ENCODE results near the gene ZCWPW1.
"Not testable (repeated sequence)": the region's sequence is repeated elsewhere in the genome, so short reads cannot be mapped to it uniquely, and the experiment has no call there.

ZCWPW1 gene

DNA sequence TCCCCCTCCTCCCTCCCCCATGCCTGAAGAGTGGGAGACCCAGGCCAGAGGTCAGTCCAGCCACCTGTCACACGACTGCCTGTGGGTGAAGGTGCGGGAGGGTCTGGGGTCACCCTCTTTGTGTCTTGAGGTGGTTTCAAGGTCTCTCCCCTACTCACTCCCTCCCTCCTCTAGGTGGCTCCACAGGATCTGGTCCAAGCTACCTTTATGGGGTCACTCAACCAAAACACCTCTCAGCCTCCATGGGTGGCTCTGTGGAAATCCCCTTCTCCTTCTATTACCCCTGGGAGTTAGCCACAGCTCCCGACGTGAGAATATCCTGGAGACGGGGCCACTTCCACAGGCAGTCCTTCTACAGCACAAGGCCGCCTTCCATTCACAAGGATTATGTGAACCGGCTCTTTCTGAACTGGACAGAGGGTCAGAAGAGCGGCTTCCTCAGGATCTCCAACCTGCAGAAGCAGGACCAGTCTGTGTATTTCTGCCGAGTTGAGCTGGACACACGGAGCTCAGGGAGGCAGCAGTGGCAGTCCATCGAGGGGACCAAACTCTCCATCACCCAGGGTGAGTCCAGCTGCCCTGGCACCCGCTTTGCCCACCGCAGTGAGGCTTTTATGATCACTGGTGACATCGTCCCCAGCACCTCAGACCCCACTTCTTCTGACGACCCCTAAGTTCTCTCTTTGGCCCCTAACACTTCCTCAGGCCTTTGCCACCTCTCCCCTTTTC is 54.5 kb downstream of the ZCWPW1 start:
- H3K9me3 Mint-ChIP-seq; H3K27me3 Mint-ChIP-seq; intact Hi-C loops (cut with micrococcal nuclease): not testable (repeated sequence)
- peaks cover 90% of the 10 kb centered on the region for H3K4me1 Mint-ChIP-seq (ENCODE audit: low read depth)
- H3K4me3 Mint-ChIP-seq, result peak overlapping the region; percentile 87
- peak overlapping the region; percentile 88 for H3K27ac Mint-ChIP-seq
- peaks cover 55% of the 10 kb centered on the region for H3K36me3 Mint-ChIP-seq (ENCODE audit: low read depth)

GRCh38 chr7:100373261-100373831 is 55.2 kb downstream of the ZCWPW1 start, which contains the start of gene PILRA:
PILRA (plus strand) TSS chr7:100373487; CDS start chr7:100373657, 170 bp downstream.
- intact Hi-C loops (cut with micrococcal nuclease), result no loop called here
- peak within 1 kb of the TSS; percentile 87 for H3K4me3 Mint-ChIP-seq
- H3K27me3 Mint-ChIP-seq, result no peaks in the 10 kb centered on the region
- no peaks in the 10 kb centered on the region for H3K9me3 Mint-ChIP-seq
- H3K36me3 Mint-ChIP-seq (ENCODE audit: low read depth), result peaks cover 50% of the 10 kb centered on the region
- peak within 1 kb of the TSS; percentile 88 for H3K27ac Mint-ChIP-seq
- H3K4me1 Mint-ChIP-seq (ENCODE audit: low read depth), result peaks cover 90% of the 10 kb centered on the region

- Mint-ChIP-seq H3K36me3 (ENCODE audit: low read depth) (peaks cover 46% of the 10 kb centered on the region), H3K27me3 (no peaks in the 10 kb centered on the region), H3K4me3 (peak overlapping the region; percentile 87), H3K9me3 (no peaks in the 10 kb centered on the region), H3K4me1 (ENCODE audit: low read depth) (peaks cover 90% of the 10 kb centered on the region), H3K27ac (peak overlapping the region; percentile 88)
- intact Hi-C loops (cut with micrococcal nuclease), result no loop called here
Observed at GRCh38 chr7:100372694-100373093, 55.8 kb downstream of the ZCWPW1 start.

DNA sequence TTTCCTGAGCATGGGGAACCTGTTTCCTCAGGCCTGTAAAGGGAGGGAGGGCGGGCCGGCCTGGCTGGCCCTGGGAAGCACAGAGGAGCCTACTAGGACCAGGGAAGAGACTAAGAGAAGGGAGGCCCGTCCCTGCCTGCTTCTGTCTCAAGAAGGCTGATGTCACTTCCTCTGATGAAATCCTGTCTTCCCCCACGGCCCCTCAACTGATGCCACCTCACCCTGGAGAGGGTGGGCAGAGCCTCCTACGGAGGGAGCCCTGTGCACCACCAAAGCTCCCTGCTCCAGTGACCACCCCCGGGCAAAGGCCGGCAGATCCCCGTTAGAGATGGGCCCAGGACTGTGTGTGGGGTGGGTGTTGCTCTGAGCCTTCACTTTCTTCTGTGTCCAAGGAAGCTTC is 56.2 kb downstream of the ZCWPW1 start:
- Mint-ChIP-seq H3K36me3 (ENCODE audit: low read depth) (peaks cover 46% of the 10 kb centered on the region), H3K4me1 (ENCODE audit: low read depth) (peaks cover 94% of the 10 kb centered on the region), H3K27ac (peak overlapping the region; percentile 88), H3K4me3 (peak overlapping the region; percentile 87), H3K27me3 (no peaks in the 10 kb centered on the region), H3K9me3 (no peaks in the 10 kb centered on the region)
- intact Hi-C loops (cut with micrococcal nuclease), result no loop called here

GRCh38 chr7:100371561-100372171 is 56.8 kb downstream of the ZCWPW1 start:
- intact Hi-C loops (cut with micrococcal nuclease), result no loop called here
- Mint-ChIP-seq H3K4me1 (ENCODE audit: low read depth) (peaks cover 98% of the 10 kb centered on the region), H3K36me3 (ENCODE audit: low read depth) (peaks cover 43% of the 10 kb centered on the region), H3K27ac (peak overlapping the region; percentile 88), H3K9me3 (no peaks in the 10 kb centered on the region), H3K4me3 (no peak overlapping the region), H3K27me3 (no peaks in the 10 kb centered on the region)

DNA sequence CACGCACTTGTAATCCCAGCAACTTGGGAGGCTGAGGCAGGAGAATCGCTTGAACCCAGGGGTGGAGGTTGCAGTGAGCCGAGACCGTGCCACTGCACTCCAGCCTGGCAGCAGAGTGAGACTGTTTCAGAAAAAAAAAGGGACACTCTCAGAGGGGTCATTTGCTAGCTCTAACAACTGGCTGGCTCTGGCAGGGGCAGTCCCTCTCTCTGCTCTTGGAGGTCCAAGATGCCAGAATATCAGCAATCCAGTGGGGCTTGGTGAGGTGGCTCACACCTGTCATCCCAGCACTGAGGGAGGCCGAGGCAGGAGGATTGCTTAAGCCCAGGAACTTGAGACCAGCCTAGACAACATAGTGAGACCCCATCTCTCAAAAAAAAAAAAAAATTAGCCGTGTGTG is 57.8 kb downstream of the ZCWPW1 start:
- peak overlapping the region; percentile 88 for H3K27ac Mint-ChIP-seq
- H3K4me1 Mint-ChIP-seq (ENCODE audit: low read depth), result peaks cover 98% of the 10 kb centered on the region
- H3K27me3 Mint-ChIP-seq, result no peaks in the 10 kb centered on the region

DNA sequence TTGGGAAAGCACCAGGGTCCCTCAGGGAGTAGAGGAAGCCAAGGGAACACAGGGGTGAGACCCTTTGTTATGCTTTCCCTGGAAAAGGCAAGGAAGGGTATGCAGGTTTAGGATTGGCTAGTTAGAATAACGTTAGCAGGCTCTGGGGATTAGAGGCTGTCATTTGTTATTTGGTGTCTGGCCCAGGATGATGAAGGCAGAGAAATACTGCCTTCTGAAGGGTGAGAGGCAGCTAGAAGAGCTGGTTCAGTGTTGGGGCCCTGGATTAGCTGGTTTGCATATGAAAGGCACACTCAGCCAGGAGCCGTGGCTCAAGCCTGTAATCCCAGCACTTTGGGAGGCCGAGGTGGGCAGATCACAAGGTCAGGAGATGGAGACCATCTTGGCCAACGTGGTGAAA is 58.2 kb downstream of the ZCWPW1 start:
- peaks cover 98% of the 10 kb centered on the region for H3K4me1 Mint-ChIP-seq (ENCODE audit: low read depth)
- no peaks in the 10 kb centered on the region for H3K9me3 Mint-ChIP-seq
- no peaks in the 10 kb centered on the region for H3K27me3 Mint-ChIP-seq
- H3K4me3 Mint-ChIP-seq, result no peak overlapping the region
- peak overlapping the region; percentile 88 for H3K27ac Mint-ChIP-seq
- intact Hi-C loops (cut with micrococcal nuclease), result no loop called here
- H3K36me3 Mint-ChIP-seq (ENCODE audit: low read depth), result peaks cover 35% of the 10 kb centered on the region

More for the DNA sequence above, 57.8 kb downstream of the ZCWPW1 start:
- no peaks in the 10 kb centered on the region for H3K9me3 Mint-ChIP-seq
- H3K4me3 Mint-ChIP-seq, result peak overlapping the region; percentile 10
- H3K36me3 Mint-ChIP-seq (ENCODE audit: low read depth), result peaks cover 39% of the 10 kb centered on the region
- intact Hi-C loops (cut with micrococcal nuclease), result no loop called here

- H3K36me3 Mint-ChIP-seq (ENCODE audit: low read depth), result peaks cover 26% of the 10 kb centered on the region
- H3K4me1 Mint-ChIP-seq (ENCODE audit: low read depth), result peaks cover 96% of the 10 kb centered on the region
- peak overlapping the region; percentile 88 for H3K27ac Mint-ChIP-seq
- intact Hi-C loops (cut with micrococcal nuclease), result loop anchor here (1.0 to 2.0 kb wide), 2 partner anchors 11 to 60 kb away; partner anchors contain the start of genes MEPCE and ZCWPW1
- no peaks in the 10 kb centered on the region for H3K9me3 Mint-ChIP-seq
- peak overlapping the region; percentile 9 for H3K4me3 Mint-ChIP-seq
- H3K27me3 Mint-ChIP-seq, result no peaks in the 10 kb centered on the region
Observed at GRCh38 chr7:100369105-100369504, 59.4 kb downstream of the ZCWPW1 start.

DNA sequence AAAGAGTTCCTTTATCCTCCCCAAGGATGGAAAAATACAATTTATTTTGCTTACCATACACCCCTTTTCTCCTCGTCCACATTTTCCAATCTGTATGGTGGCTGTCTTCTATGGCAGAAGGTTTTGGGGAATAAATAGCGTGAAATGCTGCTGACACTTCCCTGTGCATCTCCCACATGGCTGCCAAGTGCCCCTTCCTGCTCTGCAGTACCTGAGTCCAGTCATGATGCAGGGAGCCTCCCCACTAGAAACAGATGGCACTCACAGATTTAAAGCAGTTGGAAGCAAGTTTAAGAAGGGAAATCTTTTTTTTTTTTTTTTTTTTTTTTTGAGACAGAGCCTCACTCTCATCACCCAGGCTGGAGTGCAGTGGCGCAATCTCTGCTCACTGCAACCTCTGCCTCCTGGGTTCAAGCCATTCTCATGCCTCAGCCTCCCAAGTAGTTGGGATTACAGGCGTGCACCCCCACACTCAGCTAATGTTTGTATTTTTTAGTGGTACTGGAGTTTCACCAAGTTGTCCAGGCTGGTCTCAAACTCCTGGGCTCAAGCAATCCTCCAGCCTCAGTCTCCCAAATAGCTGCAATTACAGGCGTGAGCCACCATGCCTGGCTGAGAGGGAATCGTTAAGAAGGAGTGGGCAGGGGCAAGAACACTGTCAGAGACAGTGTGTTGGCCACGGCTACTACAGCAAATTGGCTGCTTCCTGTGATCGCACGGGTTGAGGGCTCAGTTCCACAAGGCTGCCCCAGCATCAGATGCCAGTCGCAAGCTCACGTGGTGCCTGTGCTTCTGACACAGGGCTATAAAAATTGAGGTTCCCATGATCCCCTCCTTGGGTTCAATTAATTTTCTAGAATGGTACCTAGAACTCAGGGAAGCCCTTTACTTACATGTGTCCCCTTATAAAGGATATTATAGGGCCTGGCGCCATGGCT is 60.6 kb downstream of the ZCWPW1 start:
- intact Hi-C loops (cut with micrococcal nuclease), result loop anchor here (2.0 kb wide), 1 partner anchor 61 kb away; the partner anchor contains the start of genes MEPCE and ZCWPW1

DNA sequence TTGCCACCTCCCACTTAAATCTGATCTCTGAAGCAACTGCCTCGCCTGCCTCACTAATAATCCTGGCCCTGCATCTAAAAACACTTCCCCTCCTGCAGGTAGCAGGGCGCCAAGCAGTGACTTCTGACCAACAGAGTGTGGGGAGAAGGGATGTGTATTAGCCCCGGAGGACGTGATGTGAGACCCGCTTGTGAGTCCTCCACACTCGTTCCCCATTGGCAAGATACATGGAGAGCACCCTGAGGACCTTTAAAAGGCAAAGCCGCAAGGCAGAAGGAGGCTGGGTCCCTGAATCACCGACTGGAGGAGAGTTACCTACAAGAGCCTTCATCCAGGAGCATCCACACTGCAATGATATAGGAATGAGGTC is 61.3 kb downstream of the ZCWPW1 start:
- no peaks in the 10 kb centered on the region for H3K9me3 Mint-ChIP-seq
- peak overlapping the region; percentile 88 for H3K27ac Mint-ChIP-seq
- peaks cover 89% of the 10 kb centered on the region for H3K4me1 Mint-ChIP-seq (ENCODE audit: low read depth)
- intact Hi-C loops (cut with micrococcal nuclease), result no loop called here
- H3K36me3 Mint-ChIP-seq (ENCODE audit: low read depth), result peaks cover 37% of the 10 kb centered on the region
- H3K4me3 Mint-ChIP-seq, result no peak overlapping the region
- no peaks in the 10 kb centered on the region for H3K27me3 Mint-ChIP-seq

More for the DNA sequence above, 60.6 kb downstream of the ZCWPW1 start:
- Mint-ChIP-seq H3K27ac (peak overlapping the region; percentile 88), H3K4me1 (ENCODE audit: low read depth) (peaks cover 96% of the 10 kb centered on the region), H3K27me3 (no peaks in the 10 kb centered on the region), H3K9me3 (no peaks in the 10 kb centered on the region), H3K36me3 (ENCODE audit: low read depth) (peaks cover 29% of the 10 kb centered on the region), H3K4me3 (no peak overlapping the region)

DNA sequence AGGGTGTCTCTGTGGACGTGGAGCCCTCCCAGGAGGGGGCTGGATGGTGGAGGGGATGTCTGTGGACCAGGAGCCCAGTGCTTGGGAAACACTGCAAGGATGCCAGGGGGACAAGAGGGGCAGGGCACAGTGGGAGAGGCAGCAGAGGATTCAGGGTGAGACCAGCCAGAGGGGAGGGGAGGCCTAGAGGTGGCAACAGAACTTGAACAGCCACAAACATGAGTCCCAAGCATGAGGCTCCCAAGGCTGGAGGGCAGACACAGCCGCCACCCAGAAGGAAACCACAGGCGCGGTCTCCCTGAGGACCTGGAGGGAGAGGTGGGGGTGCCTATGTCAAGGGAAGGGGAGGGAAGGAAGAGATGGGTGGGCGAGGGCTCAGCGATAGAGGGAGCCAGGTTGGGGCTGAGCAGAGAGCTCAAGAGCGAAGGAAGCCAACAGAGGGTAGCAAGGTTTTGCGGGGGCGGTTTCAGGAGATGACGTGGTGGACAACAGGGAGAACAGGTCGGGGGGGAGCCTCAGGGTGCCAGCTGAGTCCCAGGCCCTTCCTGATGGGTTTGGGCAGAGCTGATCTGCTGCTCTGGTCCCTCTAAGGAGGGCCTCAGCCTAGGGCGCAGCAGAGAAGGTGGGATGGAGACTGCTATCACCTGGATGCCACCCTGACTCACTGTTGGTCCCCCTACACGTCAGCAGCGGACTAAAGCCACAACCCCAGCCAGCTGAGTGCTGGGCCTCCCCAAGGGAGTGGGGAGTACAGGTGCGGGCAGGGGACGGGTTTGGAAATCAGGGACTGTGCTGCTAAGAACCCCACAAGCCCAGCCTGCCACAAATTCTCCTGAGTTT is 61.9 kb downstream of the ZCWPW1 start:
- intact Hi-C loops (cut with micrococcal nuclease), result no loop called here
- H3K4me3 Mint-ChIP-seq, result peak overlapping the region; percentile 41

DNA sequence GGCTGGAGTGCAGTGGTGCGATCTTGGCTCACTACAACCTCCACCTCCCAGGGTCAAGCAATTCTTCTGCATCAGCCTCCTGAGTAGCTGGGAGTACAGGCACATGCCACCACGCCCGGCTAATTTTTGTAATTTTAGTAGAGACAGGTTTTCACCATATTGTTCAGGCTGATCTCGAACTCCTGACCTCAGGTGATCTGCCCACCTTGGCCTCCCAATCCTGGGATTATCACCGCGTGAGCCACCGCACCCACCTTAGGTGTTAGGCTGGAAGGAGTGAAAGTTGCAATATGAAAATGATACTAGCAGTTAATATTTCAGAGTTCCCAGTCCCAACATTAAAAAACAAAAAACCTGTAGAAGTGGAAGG is 62.5 kb downstream of the ZCWPW1 start:
- H3K4me3 Mint-ChIP-seq; intact Hi-C loops (cut with micrococcal nuclease); H3K27me3 Mint-ChIP-seq; H3K9me3 Mint-ChIP-seq: not testable (repeated sequence)
- H3K4me1 Mint-ChIP-seq (ENCODE audit: low read depth), result peaks cover 76% of the 10 kb centered on the region
- H3K36me3 Mint-ChIP-seq (ENCODE audit: low read depth), result peaks cover 49% of the 10 kb centered on the region
- peak overlapping the region; percentile 88 for H3K27ac Mint-ChIP-seq

More for the DNA sequence above, 61.9 kb downstream of the ZCWPW1 start:
- no peaks in the 10 kb centered on the region for H3K27me3 Mint-ChIP-seq
- peak overlapping the region; percentile 88 for H3K27ac Mint-ChIP-seq
- H3K9me3 Mint-ChIP-seq, result no peaks in the 10 kb centered on the region
- peaks cover 83% of the 10 kb centered on the region for H3K4me1 Mint-ChIP-seq (ENCODE audit: low read depth)
- H3K36me3 Mint-ChIP-seq (ENCODE audit: low read depth), result peaks cover 43% of the 10 kb centered on the region

DNA sequence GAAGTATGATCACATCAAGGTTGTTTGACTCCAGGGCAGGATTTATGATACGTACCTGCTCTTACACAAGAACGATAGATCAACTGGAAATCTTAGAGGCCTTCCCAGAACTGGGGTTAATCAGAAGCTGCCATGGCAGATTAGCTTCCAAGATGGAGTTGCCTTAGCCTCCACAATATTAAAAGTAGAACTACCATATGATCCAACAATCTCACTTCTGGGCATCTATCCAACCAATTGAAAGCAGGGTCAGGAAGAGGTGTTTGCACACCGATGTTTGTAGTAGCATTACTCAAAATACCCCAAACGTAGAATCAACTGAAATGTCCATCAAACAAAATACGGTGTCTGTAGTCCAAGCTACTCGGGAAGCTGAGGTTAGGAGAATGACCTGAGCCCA is 64.0 kb downstream of the ZCWPW1 start:
- intact Hi-C loops (cut with micrococcal nuclease), result loop anchor here (5.0 kb wide), 1 partner anchor 43 kb away; no protein-coding TSS in a partner anchor
- H3K27ac Mint-ChIP-seq, result peak overlapping the region; percentile 88
- H3K4me3 Mint-ChIP-seq, result no peak overlapping the region
- no peaks in the 10 kb centered on the region for H3K9me3 Mint-ChIP-seq
- H3K27me3 Mint-ChIP-seq, result no peaks in the 10 kb centered on the region
- peaks cover 64% of the 10 kb centered on the region for H3K36me3 Mint-ChIP-seq (ENCODE audit: low read depth)
- peaks cover 62% of the 10 kb centered on the region for H3K4me1 Mint-ChIP-seq (ENCODE audit: low read depth)
